Testis (tissue), 3 donors: Measurements from ENCODE around the gene RPS6KB2. TPM values are rescaled to one million over a fixed set of nuclear protein-coding genes. Genes with fewer than 3 reads are reported as not detected.
A peak's percentile ranks its signal among the peaks of the same experiment; 100 is the strongest.

Experiments
- DNase-seq: peaks from one replicate; pipeline ENCODE4 v3.0.0-alpha.2; 2019
- H3K27ac ChIP-seq, 2 donors: fragments of 200-600 bp; sonication (generic); one replicate each; pipeline ENCODE4 v1.5.1; 2019
- H3K27me3 ChIP-seq: fragments of 200-600 bp; sonication (generic); one replicate; pipeline ENCODE4 v1.5.1; 2019
- H3K36me3 ChIP-seq: fragments of 200-600 bp; sonication (generic); one replicate; pipeline ENCODE4 v1.5.1; 2017; ENCODE audit warnings: low read depth; ENCODE audit errors: missing control alignments
- H3K4me1 ChIP-seq: fragments of 200-600 bp; sonication (generic); one replicate; pipeline ENCODE4 v1.5.1; 2019
- H3K4me3 ChIP-seq, 2 donors: fragments of 200-600 bp; sonication (generic); one replicate each; pipeline ENCODE4 v1.5.1; 2017 to 2019
- H3K9me3 ChIP-seq: fragments of 200-600 bp; sonication (generic); one replicate; pipeline ENCODE4 v1.5.1; 2017
- POLR2A ChIP-seq: fragments of 450-650 bp; IDR thresholded peaks from one replicate; pipeline ENCODE4 v1.6.1; 2017; ENCODE audit warnings: antibody characterized with exemption, mild to moderate bottlenecking, moderate library complexity
- WGBS, 2 donors: methylation state at CpG; one replicate each; pipeline ENCODE4 v1.1.5; 2018; 5-methylcytosine and 5-hydroxymethylcytosine counted together
- intact Hi-C: fragments of 100-400 bp; cut with DNase I; formaldehyde crosslinking; loops from one replicate; pipeline ENCODE4 v1.15.1; 2023; ENCODE audit warnings: low total_unique reads
- polyA plus RNA-seq: library from polyadenylated mRNA; stranded (reverse); fragments of 350-450 nt; fragmentation: Illumina TruSeq; extraction: RNeasy Lipid Tissue Mini Kit (QIAGEN cat#74804); gene quantifications from one replicate; pipeline ENCODE4 v1.2.3, GENCODE V29; 2014; ENCODE audit warnings: low read depth, low replicate concordance; ENCODE audit not compliant: insufficient read depth
- total RNA-seq, 2 donors: library from RNA; depleted of rRNA; stranded (reverse); fragments of >200 nt; gene quantifications; one replicate each; pipeline ENCODE4 v1.2.3, GENCODE V29; 2016
- TF ChIP-seq, protein P1 (sequence below), 3 experiments: fragments of 450-650 bp in 2 of 3; fragments of 200-600 bp in 1 of 3; sonication (generic) in 1 of 3; IDR thresholded peaks; one replicate each; pipeline ENCODE4 v1.5.1; 2016 to 2019; ENCODE audit warnings: antibody characterized with exemption in 3 of 3, mild to moderate bottlenecking in 2 of 3, moderate library complexity in 1 of 3

RPS6KB2 gene
- total and polyA plus RNA-seq, 3 donors from 2014 or later = 30.1 to 47.4 (median 46.5) TPM

DNA sequence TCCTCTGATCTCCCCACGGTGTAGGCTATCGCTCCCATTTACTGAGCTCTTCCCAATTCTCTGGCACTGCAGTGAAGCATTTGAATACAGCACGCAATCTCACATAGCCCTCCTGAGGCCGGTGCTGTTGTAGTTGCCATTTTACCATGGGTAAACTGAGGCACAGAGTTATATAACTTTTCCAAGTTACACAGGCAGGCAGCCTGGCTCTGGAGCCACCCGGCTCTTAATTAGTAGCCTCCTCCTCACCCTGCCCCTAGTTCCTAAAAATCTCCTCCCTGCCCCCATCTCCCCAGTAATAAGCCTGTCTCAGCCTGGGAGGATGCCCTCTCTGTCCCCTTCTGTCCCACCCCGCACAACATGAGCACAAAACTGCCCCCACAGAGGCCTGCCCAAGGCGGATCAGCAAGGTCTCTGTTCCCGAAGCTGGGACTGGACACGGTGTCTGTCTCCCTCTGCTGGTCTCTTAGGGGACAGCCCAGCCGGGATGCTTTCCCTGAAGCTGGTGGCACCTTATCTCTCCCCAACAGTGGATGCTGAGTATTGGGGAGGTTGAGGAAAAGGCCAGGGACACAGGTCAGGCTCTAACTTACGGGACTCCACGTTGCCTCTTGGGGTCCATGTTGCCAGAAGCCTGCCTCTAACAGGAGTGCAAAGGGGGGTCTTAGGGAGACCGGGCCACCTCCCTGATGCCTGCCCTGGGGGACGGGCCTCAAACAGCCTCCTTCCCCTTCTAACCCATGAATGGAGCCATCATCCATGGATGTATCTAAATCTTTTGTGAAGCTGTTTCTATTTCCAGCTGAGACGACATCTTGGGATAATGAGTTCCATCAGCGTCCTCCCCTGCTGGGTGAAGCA, 45.8 kb upstream of the RPS6KB2 start:
- Histone ChIP-seq H3K4me3 (no peak overlapping the region), H3K27ac (no peak overlapping the region), H3K27me3 (no peaks in the 10 kb centered on the region), H3K9me3 (no peaks in the 10 kb centered on the region), H3K4me1 (no peaks in the 10 kb centered on the region), H3K36me3 (no peaks in the 10 kb centered on the region)
- peak; percentile 86 for DNase-seq
- intact Hi-C loops = no loop called here
- 53 to 59% methylated on average over 14 to 16 of the region's 16 CpGs for WGBS, 2 donors
- no peak for TF ChIP-seq POLR2A
- TF ChIP-seq, protein P1, sequence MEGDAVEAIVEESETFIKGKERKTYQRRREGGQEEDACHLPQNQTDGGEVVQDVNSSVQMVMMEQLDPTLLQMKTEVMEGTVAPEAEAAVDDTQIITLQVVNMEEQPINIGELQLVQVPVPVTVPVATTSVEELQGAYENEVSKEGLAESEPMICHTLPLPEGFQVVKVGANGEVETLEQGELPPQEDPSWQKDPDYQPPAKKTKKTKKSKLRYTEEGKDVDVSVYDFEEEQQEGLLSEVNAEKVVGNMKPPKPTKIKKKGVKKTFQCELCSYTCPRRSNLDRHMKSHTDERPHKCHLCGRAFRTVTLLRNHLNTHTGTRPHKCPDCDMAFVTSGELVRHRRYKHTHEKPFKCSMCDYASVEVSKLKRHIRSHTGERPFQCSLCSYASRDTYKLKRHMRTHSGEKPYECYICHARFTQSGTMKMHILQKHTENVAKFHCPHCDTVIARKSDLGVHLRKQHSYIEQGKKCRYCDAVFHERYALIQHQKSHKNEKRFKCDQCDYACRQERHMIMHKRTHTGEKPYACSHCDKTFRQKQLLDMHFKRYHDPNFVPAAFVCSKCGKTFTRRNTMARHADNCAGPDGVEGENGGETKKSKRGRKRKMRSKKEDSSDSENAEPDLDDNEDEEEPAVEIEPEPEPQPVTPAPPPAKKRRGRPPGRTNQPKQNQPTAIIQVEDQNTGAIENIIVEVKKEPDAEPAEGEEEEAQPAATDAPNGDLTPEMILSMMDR (IDR thresholded peaks at IDR 0.05) = peak; percentile 90 to 93 (median 91)

- Histone ChIP-seq H3K27me3 (no peaks in the 10 kb centered on the region), H3K4me3 (no peak overlapping the region), H3K9me3 (no peaks in the 10 kb centered on the region), H3K27ac (no peak overlapping the region), H3K36me3 (no peaks in the 10 kb centered on the region), H3K4me1 (peaks cover 6% of the 10 kb centered on the region)
- TF ChIP-seq POLR2A = no peak
- TF ChIP-seq, protein P1 (IDR thresholded peaks at IDR 0.05) = no peak
- intact Hi-C loops = loop anchor here (5.0 kb wide), 1 partner anchor 33 kb away; the partner anchor contains the start of gene POLD4
- 69 to 72% methylated on average over 3 of the region's 3 CpGs for WGBS, 2 donors
- no peak for DNase-seq
Observed at GRCh38 chr11:67384851-67385366, 43.4 kb upstream of the RPS6KB2 start.

- TF ChIP-seq POLR2A = no peak
- TF ChIP-seq, protein P1 (IDR thresholded peaks at IDR 0.05) = no peak
- intact Hi-C loops = loop anchor here (5.0 kb wide), 1 partner anchor 35 kb away; the partner anchor contains the start of gene POLD4
- DNase-seq = no peak
Observed at GRCh38 chr11:67387069-67387468, 41.2 kb upstream of the RPS6KB2 start.

GRCh38 chr11:67387518-67387917, 40.8 kb upstream of the RPS6KB2 start:
- Histone ChIP-seq H3K4me3 (no peak overlapping the region), H3K27me3 (no peaks in the 10 kb centered on the region), H3K9me3 (no peaks in the 10 kb centered on the region), H3K27ac (no peak overlapping the region), H3K4me1 (peaks cover 13% of the 10 kb centered on the region), H3K36me3 (no peaks in the 10 kb centered on the region)
- no peak for DNase-seq
- WGBS, 2 donors = 74 to 78% methylated on average over 6 of the region's 6 CpGs
- TF ChIP-seq, protein P1 (IDR thresholded peaks at IDR 0.05) = no peak
- no peak for TF ChIP-seq POLR2A
- intact Hi-C loops = loop anchor here (5.0 kb wide), 1 partner anchor 35 kb away; the partner anchor contains the start of gene POLD4

More at GRCh38 chr11:67387069-67387468, 41.2 kb upstream of the RPS6KB2 start:
- WGBS, 2 donors = 52 to 60% methylated on average over 8 to 9 of the region's 9 CpGs
- no peaks in the 10 kb centered on the region for H3K9me3 ChIP-seq
- H3K27ac ChIP-seq = no peak overlapping the region
- H3K4me3 ChIP-seq = no peak overlapping the region
- H3K27me3 ChIP-seq = no peaks in the 10 kb centered on the region
- H3K4me1 ChIP-seq = peaks cover 10% of the 10 kb centered on the region
- no peaks in the 10 kb centered on the region for H3K36me3 ChIP-seq
